ENCODE data around the gene GALNT18.

GRCh38 chr11:11245453-11245852 lies 376.4 kb downstream of the GALNT18 start:
- TF ChIP-seq CTCF (IDR thresholded peaks at IDR 0.05) (no peak), POLR2A (IDR thresholded peaks at IDR 0.05) (no peak), POLR2AphosphoS5 (IDR thresholded peaks at IDR 0.05; ENCODE audit: insufficient read depth in 1 of 2, low read depth in 1 of 2) (no peak)
